Activated T-helper 9 cell treated with anti-CD3 and anti-CD28 coated beads, Interleukin-2, amount 50 U/mL, for 16 hours (primary cell): ENCODE results near the gene ZNF574.
"Not testable (repeated sequence)": the region's sequence is repeated elsewhere in the genome, so short reads cannot be mapped to it uniquely, and the experiment has no call there.

Experiments used
- DNase-seq: peaks from one replicate; pipeline ENCODE4 v3.0.0-alpha.2; 2020; ENCODE audit warnings: low read depth

The ZNF574 gene

DNA sequence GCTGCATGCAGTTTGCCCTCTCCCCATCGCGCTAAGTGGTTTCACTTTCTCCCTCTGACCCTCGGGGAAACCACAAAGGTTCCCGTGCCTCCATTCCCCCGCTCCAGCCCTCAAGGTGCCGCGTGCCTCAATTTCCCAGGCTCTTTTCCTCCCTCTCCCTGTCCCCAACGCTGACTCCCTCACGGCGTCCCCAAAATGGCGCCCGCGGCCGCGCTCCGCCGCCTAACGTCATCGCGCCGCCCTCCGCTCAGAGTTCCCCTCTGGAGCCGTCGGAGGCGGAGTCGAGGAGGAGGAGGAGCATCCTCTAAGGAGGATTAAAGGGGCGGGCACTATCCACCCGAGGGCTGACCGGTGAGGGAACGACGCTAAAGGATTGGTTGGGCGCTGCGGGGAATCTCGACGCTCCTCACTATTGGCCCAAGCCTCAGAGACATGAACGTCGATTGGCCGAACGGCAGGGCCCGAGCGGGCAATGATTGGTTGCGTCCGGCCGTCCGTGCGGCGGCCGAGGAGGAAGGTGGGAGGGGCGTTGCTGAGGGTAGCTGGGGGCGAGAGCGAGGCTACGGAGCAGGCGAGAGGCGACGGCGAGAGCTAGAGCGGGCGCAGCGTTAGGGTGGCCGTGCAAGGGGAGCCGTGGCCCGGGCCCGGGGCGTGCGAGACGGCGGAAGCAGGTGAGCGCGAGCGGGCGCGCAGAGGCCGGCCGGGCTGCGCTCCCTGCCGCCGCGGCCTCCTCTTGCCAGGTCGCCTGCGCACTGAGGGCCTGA lies at the start of gene ZNF574:
Gene ZNF574 (plus strand): TSS at position 551 of the 764 bp plus-strand sequence. CDS start 2,441 bp downstream, outside the sequence.
- peak; percentile 97 for DNase-seq

- DNase-seq: peak; percentile 8
Observed at GRCh38 chr19:42028304-42029216, 47.4 kb upstream of the ZNF574 start.

DNA sequence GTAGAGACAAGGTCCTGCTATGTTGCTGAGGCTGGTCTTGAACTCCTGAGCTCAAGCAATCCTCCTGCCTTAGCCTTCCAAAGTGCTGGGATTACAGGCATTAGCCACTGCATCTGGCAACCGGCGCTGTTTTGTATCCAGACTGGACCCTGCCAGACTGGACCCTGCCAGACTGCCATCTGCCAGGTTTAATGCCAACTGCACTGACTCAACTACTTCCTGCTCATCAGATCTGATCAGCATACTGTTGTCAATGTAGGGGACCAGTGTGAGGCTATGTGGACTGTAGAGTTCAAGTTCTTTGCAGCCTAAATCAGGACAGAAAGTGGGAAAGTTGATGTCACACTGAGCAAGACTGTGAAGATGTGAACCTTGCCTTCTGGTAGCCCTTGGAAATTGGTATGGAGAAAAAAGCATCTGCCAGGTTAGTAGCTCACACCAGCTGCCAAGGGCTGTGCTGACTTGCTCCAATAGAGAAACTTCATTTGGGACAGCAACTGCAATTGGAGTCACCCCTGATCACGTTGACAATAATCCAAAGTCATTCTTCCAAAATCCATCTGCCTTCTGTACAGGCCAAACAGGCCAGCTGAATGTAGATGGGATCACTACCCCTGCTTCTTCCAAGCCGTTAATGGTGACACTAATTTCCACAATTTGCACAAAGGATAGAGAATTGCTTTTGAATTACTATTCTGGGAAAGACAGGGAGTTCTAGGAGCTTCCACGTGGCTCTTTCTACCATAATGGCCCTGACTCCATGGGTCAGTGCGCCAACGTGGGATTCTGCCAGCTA lies 45.1 kb upstream of the ZNF574 start:
- DNase-seq: no peak

DNA sequence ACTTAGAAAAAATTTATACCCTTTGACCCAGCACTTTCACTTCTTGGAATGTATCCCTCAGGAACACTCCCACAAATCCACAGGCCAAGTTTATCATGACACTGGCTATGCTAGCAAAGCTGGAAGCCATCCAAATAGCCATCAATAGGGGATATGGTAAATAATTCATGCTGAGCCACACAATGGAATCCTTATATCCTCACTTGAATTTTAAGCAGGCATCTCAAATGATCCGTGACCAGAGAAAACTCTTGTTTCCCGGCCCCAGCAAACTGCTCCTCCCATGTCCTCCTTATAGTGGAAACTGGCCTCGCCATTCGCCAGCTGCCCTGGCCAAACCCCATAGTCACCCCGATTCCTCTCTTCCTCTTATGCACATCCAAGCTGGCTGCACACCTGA lies 43.5 kb upstream of the ZNF574 start:
- no peak for DNase-seq

GRCh38 chr19:42033413-42033812 lies 42.6 kb upstream of the ZNF574 start:
- DNase-seq: no peak

DNA sequence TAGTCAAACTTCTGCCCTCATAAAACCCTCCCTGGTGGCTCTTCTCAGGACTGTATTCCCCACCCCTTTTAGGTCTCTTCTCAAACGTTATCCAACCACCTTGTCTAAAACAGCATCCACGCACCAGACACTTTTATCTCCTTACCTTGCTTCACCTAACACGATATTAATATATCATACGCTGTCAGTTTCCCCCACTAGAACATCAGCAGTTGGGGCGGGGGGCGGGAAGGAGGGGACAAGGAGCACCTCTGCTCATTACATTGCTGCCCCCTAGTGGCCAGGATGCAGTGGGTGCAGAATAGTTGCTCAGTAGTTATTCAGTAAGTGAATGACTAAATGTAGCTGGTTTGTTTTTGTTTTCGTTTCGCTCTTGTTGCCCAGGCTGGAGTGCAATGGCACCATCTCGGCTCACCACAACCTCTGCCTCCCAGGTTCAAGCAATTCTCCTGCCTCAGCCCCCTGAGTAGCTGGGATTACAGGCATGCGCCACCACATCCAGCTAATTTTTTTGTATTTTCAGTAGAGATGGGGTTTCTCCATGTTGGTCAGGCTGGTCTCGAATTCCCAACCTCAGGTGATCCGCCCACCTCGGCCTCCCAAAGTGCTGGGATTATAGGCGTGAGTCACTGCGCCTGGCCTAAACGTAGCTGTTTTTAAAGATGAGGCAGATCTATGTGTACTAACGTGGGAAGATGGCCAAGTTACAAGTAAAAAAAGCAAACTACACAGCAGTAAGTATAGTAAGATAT lies 41.1 kb upstream of the ZNF574 start:
- peak; percentile 49 for DNase-seq

DNA sequence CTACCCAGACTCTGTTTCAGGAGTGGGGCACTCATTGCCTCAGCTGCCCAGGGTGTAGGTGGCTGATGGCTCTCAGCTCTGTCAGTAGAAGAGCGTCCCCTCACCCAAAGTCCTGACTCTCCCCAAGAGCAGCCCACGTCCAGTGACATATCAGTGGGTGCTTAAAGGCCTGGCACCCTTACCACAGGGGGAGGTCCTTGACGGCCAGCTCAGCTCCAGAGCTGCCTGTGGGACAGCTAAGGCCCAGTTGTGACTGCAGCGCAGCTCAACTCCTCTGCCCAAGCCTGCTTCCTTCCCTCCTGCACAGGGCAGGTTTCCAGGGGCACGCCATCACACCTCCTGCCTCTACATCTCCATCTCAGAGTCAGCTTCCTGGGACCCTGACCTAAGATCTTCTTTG lies 38.3 kb upstream of the ZNF574 start:
- DNase-seq: no peak

- DNase-seq: no peak
Observed at GRCh38 chr19:42038666-42039065, 37.3 kb upstream of the ZNF574 start.

- no peak for DNase-seq
Observed at GRCh38 chr19:42040031-42040430, 35.9 kb upstream of the ZNF574 start.

- DNase-seq: not testable (repeated sequence)
Observed at GRCh38 chr19:42040491-42040890, 35.5 kb upstream of the ZNF574 start.

- no peak for DNase-seq
Observed at GRCh38 chr19:42042455-42043170, 33.4 kb upstream of the ZNF574 start.

- no peak for DNase-seq
Observed at GRCh38 chr19:42045575-42045974, 30.4 kb upstream of the ZNF574 start.

GRCh38 chr19:42048992-42049391 lies 27.0 kb upstream of the ZNF574 start:
- no peak for DNase-seq

- DNase-seq: no peak
Observed at GRCh38 chr19:42051166-42052115, 24.5 kb upstream of the ZNF574 start.

DNA sequence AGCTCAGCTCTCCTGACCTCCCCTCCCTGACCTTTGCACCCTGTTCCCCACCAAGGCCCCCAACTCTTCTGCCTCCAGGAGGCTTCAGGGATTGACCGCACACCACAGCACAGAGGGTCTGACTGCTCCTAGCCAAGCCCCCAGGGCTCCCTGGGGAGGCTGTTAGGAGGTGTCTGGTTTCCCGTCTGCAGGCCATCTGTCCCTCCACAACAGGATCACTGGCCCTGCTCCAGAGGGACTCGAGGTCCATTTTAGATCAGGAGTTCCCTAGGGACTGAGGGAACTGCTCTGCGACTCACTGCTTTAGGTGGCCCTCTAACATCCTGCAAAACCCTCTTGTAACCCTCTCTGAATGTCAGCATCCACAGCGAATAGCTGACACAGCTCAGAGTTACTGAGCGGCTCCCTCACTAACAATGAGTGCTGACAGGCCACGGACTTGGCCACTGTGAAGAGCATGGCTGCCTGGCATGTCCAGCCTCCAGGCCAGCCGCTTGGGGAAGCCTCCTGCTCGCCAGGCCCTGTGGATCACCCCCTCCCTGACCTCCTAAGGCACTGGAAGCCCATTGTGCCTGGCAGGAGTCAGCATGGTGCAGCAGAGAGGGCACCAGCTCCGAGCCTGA lies 23.6 kb upstream of the ZNF574 start:
- DNase-seq: no peak

- no peak for DNase-seq
Observed at GRCh38 chr19:42053037-42053935, 22.7 kb upstream of the ZNF574 start.

GRCh38 chr19:42054205-42054604 lies 21.8 kb upstream of the ZNF574 start:
- no peak for DNase-seq

DNA sequence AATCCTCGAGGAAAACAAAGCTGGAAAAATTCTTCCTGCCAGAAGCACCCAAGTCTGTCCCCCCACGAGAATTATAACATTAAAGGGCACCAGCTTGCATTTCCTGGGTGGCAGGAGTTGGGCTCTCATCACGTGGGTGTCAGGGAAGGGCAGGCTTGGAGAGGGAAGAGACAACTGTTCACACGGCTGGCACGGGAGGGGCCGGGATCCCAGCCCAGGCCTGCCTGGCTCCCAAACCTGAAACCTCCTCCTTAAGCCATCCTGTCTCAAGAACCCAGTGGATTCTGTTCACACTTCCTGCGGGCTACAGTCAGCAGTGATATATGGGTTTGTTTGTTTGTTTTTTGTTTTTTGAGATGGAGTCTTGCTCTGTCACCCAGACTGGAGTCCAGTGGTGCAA lies 18.1 kb upstream of the ZNF574 start:
- no peak for DNase-seq
